MCF 10A (cell line): ENCODE results near the gene EIF4B. TPM values are rescaled to one million over a fixed set of nuclear protein-coding genes. Genes with fewer than 3 reads are reported as not detected.

Source experiments
- BruUV-seq: library from RNA; stranded (reverse); fragments of 400-500 nt; replicated peaks from 2 replicates; lab custom pipeline; 2021; lab: Mats Ljungman, UMichigan
- CTCF ChIA-PET: fragments of 300-600 bp; sonication (Branson Sonifier 250); formaldehyde crosslinking; extraction: SDS; loops from one replicate; lab custom pipeline; 2021; ENCODE audit warnings: antibody characterized with exemption, inconsistent platforms; lab: Yijun Ruan, JAX
- POLR2A ChIA-PET: fragments of 300-600, 350-650 bp; sonication (Branson Sonifier 250); formaldehyde crosslinking; extraction: SDS; loops from one replicate; lab custom pipeline; 2020; ENCODE audit warnings: antibody characterized with exemption, inconsistent platforms; lab: Yijun Ruan, JAX
- DNase-seq: peaks from one replicate; pipeline ENCODE4 v3.0.0-alpha.2; 2018; ENCODE audit not compliant: unreplicated experiment
- H3K27ac Mint-ChIP-seq: one replicate; pipeline ENCODE4 v1.8.0; 2022; ENCODE audit warnings: mild to moderate bottlenecking, low read depth, mixed read lengths; ENCODE audit not compliant: unreplicated experiment
- H3K27me3 Mint-ChIP-seq: one replicate; pipeline ENCODE4 v1.8.0; 2022; ENCODE audit warnings: mixed read lengths; ENCODE audit not compliant: insufficient read depth, unreplicated experiment
- H3K36me3 Mint-ChIP-seq: one replicate; pipeline ENCODE4 v1.8.0; 2022; ENCODE audit warnings: mild to moderate bottlenecking, moderate library complexity, mixed read lengths; ENCODE audit not compliant: insufficient read depth, unreplicated experiment
- H3K4me1 Mint-ChIP-seq: one replicate; pipeline ENCODE4 v1.8.0; 2022; ENCODE audit warnings: mixed read lengths; ENCODE audit not compliant: insufficient read depth, unreplicated experiment
- H3K4me3 Mint-ChIP-seq: one replicate; pipeline ENCODE4 v1.8.0; 2022; ENCODE audit warnings: mild to moderate bottlenecking, moderate library complexity, mixed read lengths; ENCODE audit not compliant: unreplicated experiment
- H3K9me3 Mint-ChIP-seq: one replicate; pipeline ENCODE4 v1.8.0; 2022; ENCODE audit warnings: mixed read lengths; ENCODE audit not compliant: unreplicated experiment
- intact Hi-C: fragments of 100-400 bp; cut with micrococcal nuclease; formaldehyde crosslinking; loops from 2 replicates; pipeline ENCODE4 v1.14.1; 2022
- total RNA-seq: library from RNA; stranded (reverse); gene quantifications from 2 replicates; pipeline ENCODE4 v1.2.3, GENCODE V29; 2022
- TF ChIP-seq, protein P1 (sequence below): fragments of 200-600 bp; IDR thresholded peaks from one replicate; pipeline ENCODE4 v1.8.0; 2022; ENCODE audit warnings: antibody characterized with exemption, mild to moderate bottlenecking; ENCODE audit not compliant: unreplicated experiment

EIF4B gene
- total RNA-seq, 1 experiment from 2014 or later, result 658 TPM

- BruUV-seq, result no TSS peak
- TF ChIP-seq, protein P1, sequence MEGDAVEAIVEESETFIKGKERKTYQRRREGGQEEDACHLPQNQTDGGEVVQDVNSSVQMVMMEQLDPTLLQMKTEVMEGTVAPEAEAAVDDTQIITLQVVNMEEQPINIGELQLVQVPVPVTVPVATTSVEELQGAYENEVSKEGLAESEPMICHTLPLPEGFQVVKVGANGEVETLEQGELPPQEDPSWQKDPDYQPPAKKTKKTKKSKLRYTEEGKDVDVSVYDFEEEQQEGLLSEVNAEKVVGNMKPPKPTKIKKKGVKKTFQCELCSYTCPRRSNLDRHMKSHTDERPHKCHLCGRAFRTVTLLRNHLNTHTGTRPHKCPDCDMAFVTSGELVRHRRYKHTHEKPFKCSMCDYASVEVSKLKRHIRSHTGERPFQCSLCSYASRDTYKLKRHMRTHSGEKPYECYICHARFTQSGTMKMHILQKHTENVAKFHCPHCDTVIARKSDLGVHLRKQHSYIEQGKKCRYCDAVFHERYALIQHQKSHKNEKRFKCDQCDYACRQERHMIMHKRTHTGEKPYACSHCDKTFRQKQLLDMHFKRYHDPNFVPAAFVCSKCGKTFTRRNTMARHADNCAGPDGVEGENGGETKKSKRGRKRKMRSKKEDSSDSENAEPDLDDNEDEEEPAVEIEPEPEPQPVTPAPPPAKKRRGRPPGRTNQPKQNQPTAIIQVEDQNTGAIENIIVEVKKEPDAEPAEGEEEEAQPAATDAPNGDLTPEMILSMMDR, result no peak
- ChIA-PET CTCF (interaction anchor here (0.7 kb wide), 1 partner anchor 495 kb away, joined by 3 read pairs; no protein-coding TSS in a partner anchor), POLR2A (interaction anchor here (1.0 to 1.1 kb wide), 2 partner anchors 10 to 11 kb away, joined by 3 to 4 read pairs; no protein-coding TSS in a partner anchor)
- Mint-ChIP-seq H3K4me3 (no peak overlapping the region), H3K27me3 (no peaks in the 10 kb centered on the region), H3K4me1 (peaks cover 6% of the 10 kb centered on the region), H3K9me3 (no peaks in the 10 kb centered on the region), H3K27ac (no peak overlapping the region), H3K36me3 (peaks cover 100% of the 10 kb centered on the region)
- no peak for DNase-seq
- intact Hi-C loops, result no loop called here
Observed at GRCh38 chr12:53036802-53037201, 30.5 kb downstream of the EIF4B start.

GRCh38 chr12:53039851-53040250 is 33.6 kb downstream of the EIF4B start:
- ChIA-PET POLR2A (interaction anchor here (0.6 to 2.2 kb wide), 3 partner anchors 8 to 14 kb away, joined by 3 to 16 read pairs (median 5); no protein-coding TSS in a partner anchor), CTCF (interaction anchor here (0.6 to 2.6 kb wide), 4 partner anchors 9 to 155 kb away, joined by 3 to 11 read pairs (median 8); no protein-coding TSS in a partner anchor)
- no peaks in the 10 kb centered on the region for H3K9me3 Mint-ChIP-seq
- no TSS peak for BruUV-seq
- H3K4me3 Mint-ChIP-seq, result no peak overlapping the region
- no peaks in the 10 kb centered on the region for H3K27me3 Mint-ChIP-seq
- no peak for DNase-seq
- TF ChIP-seq, protein P1, result no peak
- no peak overlapping the region for H3K27ac Mint-ChIP-seq
- H3K36me3 Mint-ChIP-seq, result peaks cover 94% of the 10 kb centered on the region
- intact Hi-C loops, result loop anchor here (2.0 kb wide), 1 partner anchor 59 kb away; no protein-coding TSS in a partner anchor
- peaks cover 13% of the 10 kb centered on the region for H3K4me1 Mint-ChIP-seq

DNA sequence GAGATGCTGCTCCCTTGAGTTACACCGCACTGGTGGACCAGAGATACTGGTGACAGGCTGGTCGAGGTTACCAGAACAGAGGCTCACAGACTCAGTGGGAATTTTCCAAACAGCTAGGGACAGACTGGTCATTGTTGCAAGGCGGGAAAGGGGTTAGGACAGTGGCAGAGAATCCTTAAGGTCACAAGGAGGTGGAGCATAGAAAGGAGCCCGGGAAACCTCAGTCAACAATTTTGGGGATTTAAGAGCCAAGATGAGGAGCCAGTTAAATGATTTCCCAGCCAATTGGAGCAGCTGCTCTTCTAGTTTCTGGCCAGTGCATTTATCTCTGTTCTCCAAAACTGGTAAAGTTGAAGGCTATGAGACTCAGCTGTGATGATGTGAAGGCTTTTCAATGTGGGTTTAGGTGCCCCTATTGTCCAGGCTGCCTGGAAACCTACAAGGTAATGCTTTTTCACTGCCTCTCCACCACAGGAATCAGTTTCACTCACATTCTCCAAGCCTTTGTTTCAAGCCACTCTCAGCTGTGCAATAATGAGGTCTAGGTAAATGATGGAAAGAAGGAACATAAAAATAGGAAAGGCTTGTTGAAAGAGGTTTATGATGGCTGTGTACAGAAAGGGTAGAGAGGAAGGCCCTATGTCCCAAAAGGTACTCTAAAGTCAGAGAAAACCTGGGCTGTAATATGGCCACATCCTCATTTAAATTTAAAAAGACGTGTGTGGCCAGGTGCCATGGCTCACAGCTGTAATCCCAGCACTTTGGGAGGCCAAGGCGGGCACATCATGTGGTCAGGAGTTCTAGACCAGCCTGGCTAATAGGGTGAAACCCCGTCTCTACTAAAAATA is 36.6 kb downstream of the EIF4B start:
- no TSS peak for BruUV-seq
- Mint-ChIP-seq H3K36me3 (peaks cover 65% of the 10 kb centered on the region), H3K4me3 (no peak overlapping the region), H3K27ac (no peak overlapping the region), H3K27me3 (no peaks in the 10 kb centered on the region), H3K4me1 (peaks cover 24% of the 10 kb centered on the region), H3K9me3 (no peaks in the 10 kb centered on the region)
- no peak for DNase-seq
- CTCF ChIA-PET, result interaction anchor here (0.6 to 2.0 kb wide), 2 partner anchors 8 to 10 kb away, joined by 3 to 5 read pairs; no protein-coding TSS in a partner anchor
- TF ChIP-seq, protein P1, result no peak
- POLR2A ChIA-PET, result interaction anchor here (0.8 to 3.8 kb wide), 2 partner anchors 11 to 35 kb away, joined by 3 to 16 read pairs; no protein-coding TSS in a partner anchor
- intact Hi-C loops, result no loop called here

GRCh38 chr12:53044052-53044581 is 37.9 kb downstream of the EIF4B start:
- BruUV-seq, result no TSS peak
- CTCF ChIA-PET, result interaction anchor here (0.6 to 2.0 kb wide), 5 partner anchors 9 to 528 kb away, joined by 3 to 6 read pairs (median 4); no protein-coding TSS in a partner anchor
- Mint-ChIP-seq H3K9me3 (no peaks in the 10 kb centered on the region), H3K27me3 (no peaks in the 10 kb centered on the region), H3K36me3 (peaks cover 53% of the 10 kb centered on the region), H3K4me1 (peaks cover 25% of the 10 kb centered on the region), H3K27ac (no peak overlapping the region), H3K4me3 (no peak overlapping the region)
- TF ChIP-seq, protein P1, result no peak
- no peak for DNase-seq
- POLR2A ChIA-PET, result interaction anchor here (0.7 to 3.8 kb wide), 3 partner anchors 10 to 251 kb away, joined by 3 to 16 read pairs (median 3); partner anchors contain the start of gene PFDN5
- intact Hi-C loops, result no loop called here
